Measurements from ENCODE around the gene CIITA.

The CIITA gene

GRCh38 chr16:10932959-10933710 is 56.1 kb downstream of the CIITA start:
- no peak overlapping the region for H3K4me3 ChIP-seq (ENCODE audit: low read depth, low read length)
- DNase-seq (ENCODE audit: low read depth), result no peak
- TF ChIP-seq, protein P1, sequence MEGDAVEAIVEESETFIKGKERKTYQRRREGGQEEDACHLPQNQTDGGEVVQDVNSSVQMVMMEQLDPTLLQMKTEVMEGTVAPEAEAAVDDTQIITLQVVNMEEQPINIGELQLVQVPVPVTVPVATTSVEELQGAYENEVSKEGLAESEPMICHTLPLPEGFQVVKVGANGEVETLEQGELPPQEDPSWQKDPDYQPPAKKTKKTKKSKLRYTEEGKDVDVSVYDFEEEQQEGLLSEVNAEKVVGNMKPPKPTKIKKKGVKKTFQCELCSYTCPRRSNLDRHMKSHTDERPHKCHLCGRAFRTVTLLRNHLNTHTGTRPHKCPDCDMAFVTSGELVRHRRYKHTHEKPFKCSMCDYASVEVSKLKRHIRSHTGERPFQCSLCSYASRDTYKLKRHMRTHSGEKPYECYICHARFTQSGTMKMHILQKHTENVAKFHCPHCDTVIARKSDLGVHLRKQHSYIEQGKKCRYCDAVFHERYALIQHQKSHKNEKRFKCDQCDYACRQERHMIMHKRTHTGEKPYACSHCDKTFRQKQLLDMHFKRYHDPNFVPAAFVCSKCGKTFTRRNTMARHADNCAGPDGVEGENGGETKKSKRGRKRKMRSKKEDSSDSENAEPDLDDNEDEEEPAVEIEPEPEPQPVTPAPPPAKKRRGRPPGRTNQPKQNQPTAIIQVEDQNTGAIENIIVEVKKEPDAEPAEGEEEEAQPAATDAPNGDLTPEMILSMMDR (conservative IDR thresholded peaks at IDR 0.05; ENCODE audit: low read depth, low read length), result no peak

DNA sequence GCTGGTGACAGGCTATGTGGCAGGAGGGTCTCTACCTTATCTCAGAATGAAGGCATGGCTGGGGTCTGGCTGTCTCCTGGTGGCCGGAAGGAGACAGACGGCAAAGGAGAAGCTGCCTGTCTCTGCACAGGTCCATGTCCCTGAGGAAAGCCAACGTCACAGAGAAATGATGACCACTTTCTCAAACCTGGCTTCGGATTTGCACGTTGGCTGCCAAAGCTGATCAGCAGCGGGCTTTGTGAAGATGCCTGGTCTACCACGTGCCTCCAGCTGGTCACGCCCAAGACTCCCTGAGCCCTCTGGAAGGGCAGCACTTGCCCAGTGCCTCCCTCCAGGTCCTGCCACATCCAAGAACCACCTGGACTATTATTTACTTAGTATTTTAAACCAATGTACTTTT is 56.9 kb downstream of the CIITA start:
- no peak for DNase-seq (ENCODE audit: low read depth)
- TF ChIP-seq, protein P1 (conservative IDR thresholded peaks at IDR 0.05; ENCODE audit: low read depth, low read length), result no peak
- no peak overlapping the region for H3K4me3 ChIP-seq (ENCODE audit: low read depth, low read length)

DNA sequence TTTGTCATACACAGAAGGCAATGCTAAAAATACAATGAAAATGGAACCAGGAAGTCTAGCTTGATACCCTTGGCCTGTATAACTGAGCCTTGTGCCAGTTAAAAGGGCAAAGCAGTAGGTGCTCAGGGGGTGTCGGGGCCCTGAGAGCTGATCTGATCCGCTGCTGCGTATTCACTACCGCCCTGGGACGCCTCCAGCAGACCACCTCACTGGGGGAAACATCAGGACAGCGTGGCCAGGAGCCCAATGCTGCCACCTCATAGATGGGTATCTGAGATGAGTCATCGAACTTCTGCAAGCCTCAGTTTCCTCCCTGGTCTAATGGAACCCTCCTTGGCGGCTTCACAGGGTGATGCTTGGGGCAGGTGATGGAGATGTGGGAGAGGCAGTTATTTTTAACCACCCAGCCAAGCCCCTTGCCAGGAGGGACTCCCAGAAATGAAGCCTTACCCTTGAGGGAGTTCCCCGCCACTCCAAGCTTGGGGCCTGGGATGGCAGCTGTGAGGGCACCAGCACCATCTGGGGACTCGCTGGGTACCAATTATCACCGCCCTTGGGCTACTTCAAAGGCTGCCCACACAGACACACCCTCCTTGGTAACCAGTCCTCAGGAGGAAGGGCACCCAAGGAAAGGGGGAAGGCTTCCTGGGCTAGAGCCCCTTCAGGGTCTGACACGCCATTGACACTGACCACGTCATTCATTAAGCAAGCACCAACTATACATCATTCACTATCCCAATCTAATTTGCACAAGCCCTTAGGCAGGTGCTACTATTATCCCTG is 57.5 kb downstream of the CIITA start:
- DNase-seq (ENCODE audit: low read depth), result no peak
- no peak overlapping the region for H3K4me3 ChIP-seq (ENCODE audit: low read depth, low read length)
- TF ChIP-seq, protein P1 (conservative IDR thresholded peaks at IDR 0.05; ENCODE audit: low read depth, low read length), result no peak

GRCh38 chr16:10935226-10935915 is 58.4 kb downstream of the CIITA start:
- H3K4me3 ChIP-seq (ENCODE audit: low read depth, low read length), result no peak overlapping the region
- TF ChIP-seq, protein P1 (conservative IDR thresholded peaks at IDR 0.05; ENCODE audit: low read depth, low read length), result no peak
- DNase-seq (ENCODE audit: low read depth), result no peak

DNA sequence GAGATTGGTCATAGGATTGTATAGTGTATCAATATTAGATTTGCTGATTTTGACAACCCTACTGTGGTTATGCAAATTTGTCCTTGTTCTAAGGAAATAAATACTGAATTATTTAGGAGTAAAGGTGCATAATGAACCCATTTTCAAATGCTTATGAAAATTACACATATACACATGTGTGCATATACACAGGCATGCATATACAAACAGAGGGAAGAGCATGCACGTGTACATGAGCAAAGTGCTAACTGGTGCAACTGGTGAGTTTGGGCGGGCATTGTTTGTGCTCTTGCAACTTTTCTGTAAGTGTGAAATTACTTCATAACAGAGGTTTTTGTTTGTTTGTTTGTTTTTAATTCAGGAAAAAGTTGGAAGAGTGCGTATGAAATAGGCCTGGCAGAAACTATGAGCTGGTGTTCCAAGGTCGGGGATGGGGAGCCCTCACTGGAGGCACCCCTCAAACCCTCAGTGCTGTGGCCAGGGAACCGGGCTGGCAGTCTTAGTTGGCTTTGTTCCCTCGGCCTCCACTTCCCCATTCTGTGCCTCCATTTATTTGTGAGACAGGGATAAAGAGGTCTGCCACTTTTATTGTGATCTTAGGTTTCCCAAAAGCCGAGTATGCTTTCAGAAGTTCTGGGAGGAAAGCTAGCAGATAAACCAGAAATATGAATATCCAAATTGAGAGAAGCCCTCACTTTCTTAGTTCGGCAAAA is 59.4 kb downstream of the CIITA start:
- DNase-seq (ENCODE audit: low read depth), result no peak
- no peak overlapping the region for H3K4me3 ChIP-seq (ENCODE audit: low read depth, low read length)
- TF ChIP-seq, protein P1 (conservative IDR thresholded peaks at IDR 0.05; ENCODE audit: low read depth, low read length), result no peak

- DNase-seq (ENCODE audit: low read depth), result no peak
- TF ChIP-seq, protein P1 (conservative IDR thresholded peaks at IDR 0.05; ENCODE audit: low read depth, low read length), result no peak
- no peak overlapping the region for H3K4me3 ChIP-seq (ENCODE audit: low read depth, low read length)
Measured at GRCh38 chr16:10937068-10937859, 60.3 kb downstream of the CIITA start.
